ENCODE data around the gene GRM7.

Gene GRM7

DNA sequence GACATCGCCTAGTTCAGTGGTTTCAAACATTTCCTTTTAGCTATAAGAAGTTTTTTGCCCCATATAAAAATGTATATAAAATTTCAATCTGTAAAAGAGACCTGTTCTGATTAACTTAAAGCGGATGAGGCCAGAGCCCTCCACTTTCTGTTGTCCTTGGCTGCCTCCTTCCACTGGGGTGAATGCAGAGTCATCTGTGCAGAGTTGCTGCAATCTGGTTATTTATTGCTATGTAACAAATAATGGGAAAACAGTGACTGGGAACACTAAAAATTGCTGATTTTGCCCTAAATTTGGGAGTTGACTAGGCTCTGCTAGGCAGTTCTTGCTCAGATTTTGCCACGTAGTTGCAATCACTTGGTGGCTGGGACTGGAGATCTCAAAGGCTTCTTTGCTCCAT, 637.8 kb downstream of the GRM7 start:
- no peak for TF ChIP-seq GATA2 (IDR thresholded peaks at IDR 0.05; ENCODE audit: low read depth, low read length)
- TF ChIP-seq GATA3 (IDR thresholded peaks at IDR 0.05; ENCODE audit: low read depth, low read length) = no peak

DNA sequence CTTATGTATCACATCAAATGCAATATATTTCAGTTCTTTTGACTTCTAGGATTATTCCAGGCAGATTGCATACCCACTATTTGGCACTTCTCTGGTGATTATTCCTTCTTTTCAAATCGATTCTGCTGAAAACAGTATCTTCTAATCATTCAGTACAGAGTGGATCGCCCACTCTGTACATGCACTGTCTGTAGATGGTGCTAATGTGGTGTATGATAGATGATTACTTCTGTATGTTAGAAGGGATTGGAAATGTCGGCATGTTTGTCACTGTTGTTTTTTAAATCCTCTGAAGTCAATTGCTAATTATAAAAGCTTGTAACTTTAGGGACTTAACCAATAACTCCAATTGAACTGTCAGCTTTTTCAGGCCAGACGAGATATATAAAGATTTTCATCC, 642.5 kb downstream of the GRM7 start:
- TF ChIP-seq GATA2 (IDR thresholded peaks at IDR 0.05; ENCODE audit: low read depth, low read length) (no peak), GATA3 (IDR thresholded peaks at IDR 0.05; ENCODE audit: low read depth, low read length) (no peak)

DNA sequence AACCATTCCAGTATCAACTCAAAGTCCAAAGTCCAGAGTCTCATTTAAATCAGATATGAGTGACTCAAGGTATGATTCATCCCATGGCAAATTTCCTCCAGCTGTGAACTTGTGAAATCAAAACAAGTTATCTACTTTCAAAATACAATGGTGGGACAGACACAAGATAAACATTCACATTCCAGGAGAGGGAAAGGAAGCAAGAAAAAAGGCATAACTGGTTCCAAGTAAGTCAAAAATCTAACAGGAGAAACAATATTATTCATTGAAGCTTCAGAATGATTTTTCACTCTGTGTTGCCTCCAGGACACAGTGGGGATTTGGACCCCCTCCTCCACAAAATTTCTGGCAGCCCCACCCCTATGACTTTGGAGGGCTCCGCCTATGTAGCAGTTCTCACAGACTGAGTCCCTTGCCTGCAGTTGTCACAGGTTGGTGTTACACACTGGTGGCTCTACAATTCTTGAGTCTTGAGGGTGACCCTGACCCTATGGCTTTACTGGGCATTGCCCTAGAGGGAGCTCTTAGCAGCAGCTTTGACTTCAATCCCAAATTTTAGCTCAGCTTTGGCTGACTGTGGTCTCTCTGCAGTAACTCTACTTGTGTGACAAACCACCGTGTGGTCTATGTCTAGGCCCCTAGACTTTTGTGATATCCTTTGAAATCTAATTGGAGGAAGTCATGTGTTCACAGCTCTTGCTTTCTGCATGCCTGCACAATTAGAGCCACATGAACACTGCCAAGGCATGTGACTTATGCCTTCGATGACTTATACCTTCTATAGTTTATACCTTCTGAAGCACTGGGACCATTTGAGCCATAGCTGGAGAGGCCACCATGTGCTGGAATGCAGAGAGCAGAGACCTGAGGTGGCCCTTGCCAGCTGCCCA, 644.2 kb downstream of the GRM7 start:
- TF ChIP-seq GATA2 (IDR thresholded peaks at IDR 0.05; ENCODE audit: low read depth, low read length) = no peak
- no peak for TF ChIP-seq GATA3 (IDR thresholded peaks at IDR 0.05; ENCODE audit: low read depth, low read length)

- TF ChIP-seq GATA2 (IDR thresholded peaks at IDR 0.05; ENCODE audit: low read depth, low read length) (no peak), GATA3 (IDR thresholded peaks at IDR 0.05; ENCODE audit: low read depth, low read length) (no peak)
These were observed 645.8 kb downstream of the GRM7 start for GRCh38 chr3:7506606-7507180.

GRCh38 chr3:7508821-7509220, 647.9 kb downstream of the GRM7 start:
- TF ChIP-seq GATA3 (IDR thresholded peaks at IDR 0.05; ENCODE audit: low read depth, low read length) (no peak), GATA2 (IDR thresholded peaks at IDR 0.05; ENCODE audit: low read depth, low read length) (no peak)

DNA sequence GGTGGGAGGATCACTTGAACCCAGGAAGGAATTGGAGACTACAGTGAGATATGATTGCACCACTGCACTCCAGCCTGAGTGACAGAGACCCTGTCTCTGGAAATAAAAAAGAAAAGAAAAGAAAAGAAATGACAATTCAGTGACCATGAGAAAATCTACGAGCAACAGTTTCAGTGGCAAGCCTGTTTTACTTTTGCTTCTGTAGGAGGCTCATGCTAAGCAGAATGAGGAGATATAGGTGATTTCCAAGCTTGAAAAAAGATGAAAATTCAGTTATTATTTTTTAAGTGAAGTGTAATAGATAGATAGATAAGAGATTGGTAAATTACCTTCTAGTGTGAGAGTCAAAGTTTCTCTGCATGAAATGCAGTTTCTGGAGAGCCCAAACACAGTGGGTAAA, 651.1 kb downstream of the GRM7 start:
- TF ChIP-seq GATA2 (IDR thresholded peaks at IDR 0.05; ENCODE audit: low read depth, low read length) (no peak), GATA3 (IDR thresholded peaks at IDR 0.05; ENCODE audit: low read depth, low read length) (no peak)

GRCh38 chr3:7518026-7518425, 657.1 kb downstream of the GRM7 start:
- no peak for TF ChIP-seq GATA2 (IDR thresholded peaks at IDR 0.05; ENCODE audit: low read depth, low read length)
- no peak for TF ChIP-seq GATA3 (IDR thresholded peaks at IDR 0.05; ENCODE audit: low read depth, low read length)

- no peak for TF ChIP-seq GATA2 (IDR thresholded peaks at IDR 0.05; ENCODE audit: low read depth, low read length)
- TF ChIP-seq GATA3 (IDR thresholded peaks at IDR 0.05; ENCODE audit: low read depth, low read length) = no peak
These were observed 657.5 kb downstream of the GRM7 start for GRCh38 chr3:7518456-7518855.

GRCh38 chr3:7520059-7520458, 659.1 kb downstream of the GRM7 start:
- TF ChIP-seq GATA3 (IDR thresholded peaks at IDR 0.05; ENCODE audit: low read depth, low read length) = no peak
- TF ChIP-seq GATA2 (IDR thresholded peaks at IDR 0.05; ENCODE audit: low read depth, low read length) = no peak

GRCh38 chr3:7520593-7520992, 659.7 kb downstream of the GRM7 start:
- TF ChIP-seq GATA3 (IDR thresholded peaks at IDR 0.05; ENCODE audit: low read depth, low read length) (no peak), GATA2 (IDR thresholded peaks at IDR 0.05; ENCODE audit: low read depth, low read length) (no peak)

- TF ChIP-seq GATA3 (IDR thresholded peaks at IDR 0.05; ENCODE audit: low read depth, low read length) (no peak), GATA2 (IDR thresholded peaks at IDR 0.05; ENCODE audit: low read depth, low read length) (no peak)
These were observed 675.6 kb downstream of the GRM7 start for GRCh38 chr3:7536510-7536909.

- TF ChIP-seq GATA2 (IDR thresholded peaks at IDR 0.05; ENCODE audit: low read depth, low read length) (no peak), GATA3 (IDR thresholded peaks at IDR 0.05; ENCODE audit: low read depth, low read length) (no peak)
These were observed 676.0 kb downstream of the GRM7 start for GRCh38 chr3:7536921-7537320.

GRCh38 chr3:7543294-7543880, 682.5 kb downstream of the GRM7 start:
- TF ChIP-seq GATA2 (IDR thresholded peaks at IDR 0.05; ENCODE audit: low read depth, low read length) (no peak), GATA3 (IDR thresholded peaks at IDR 0.05; ENCODE audit: low read depth, low read length) (no peak)

DNA sequence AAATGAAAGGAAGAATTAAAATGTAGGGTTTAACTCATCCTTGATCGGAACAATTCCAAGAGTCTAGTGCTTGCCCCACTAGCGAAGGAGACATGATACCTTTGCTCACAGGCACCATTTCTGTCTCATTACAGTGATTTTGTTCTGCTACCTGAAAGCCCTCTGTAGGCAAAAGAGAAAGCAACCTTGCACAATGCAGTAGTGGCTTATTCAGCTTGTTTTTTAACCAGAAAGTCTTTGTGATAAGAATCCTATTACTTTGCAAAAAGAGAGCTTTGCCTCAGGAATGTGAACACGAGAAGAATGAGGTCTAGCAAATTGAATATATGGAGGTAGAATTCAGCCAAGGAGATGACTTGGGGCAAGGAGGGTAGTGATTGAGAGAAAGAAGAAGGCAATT, 684.4 kb downstream of the GRM7 start:
- TF ChIP-seq GATA3 (IDR thresholded peaks at IDR 0.05; ENCODE audit: low read depth, low read length) = no peak
- TF ChIP-seq GATA2 (IDR thresholded peaks at IDR 0.05; ENCODE audit: low read depth, low read length) = no peak

- TF ChIP-seq GATA3 (IDR thresholded peaks at IDR 0.05; ENCODE audit: low read depth, low read length) = no peak
- TF ChIP-seq GATA2 (IDR thresholded peaks at IDR 0.05; ENCODE audit: low read depth, low read length) = no peak
These were observed 685.3 kb downstream of the GRM7 start for GRCh38 chr3:7546253-7546652.

Data from SH-SY5Y (cell line).